ENCODE measurements around the gene GLCE.

GRCh38 chr15:69272891-69273290 lies 112.5 kb downstream of the GLCE start:
- TF ChIP-seq, protein P1, sequence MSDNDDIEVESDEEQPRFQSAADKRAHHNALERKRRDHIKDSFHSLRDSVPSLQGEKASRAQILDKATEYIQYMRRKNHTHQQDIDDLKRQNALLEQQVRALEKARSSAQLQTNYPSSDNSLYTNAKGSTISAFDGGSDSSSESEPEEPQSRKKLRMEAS (IDR thresholded peaks at IDR 0.05) = no peak
- TF ChIP-seq EP300 (IDR thresholded peaks at IDR 0.05; ENCODE audit: borderline replicate concordance) (no peak), YY1 (IDR thresholded peaks at IDR 0.05; ENCODE audit: low read depth) (no peak)
